B cell (primary cell): ENCODE data around the gene PTPRE. TPM values are rescaled to one million over a fixed set of nuclear protein-coding genes. Genes with fewer than 3 reads are reported as not detected.

Experiments used
- ATAC-seq: fragments of 200-7000 bp; cut with Tn5 transposase; one replicate; pipeline ENCODE4 v1.10.0; 2021; ENCODE audit warnings: low read depth, mild to moderate bottlenecking, moderate number of reproducible peaks, moderate library complexity
- CTCF ChIA-PET: fragments of 350-600 bp; sonication (Branson Sonifier 250); formaldehyde crosslinking; loops from one replicate; lab custom pipeline; 2021; ENCODE audit warnings: antibody characterized with exemption, inconsistent platforms; lab: Charles Lee
- POLR2A ChIA-PET: fragments of 350-600 bp; sonication (Branson Sonifier 250); formaldehyde crosslinking; loops from one replicate; lab custom pipeline; 2021; ENCODE audit warnings: antibody characterized with exemption; lab: Charles Lee
- DNase-seq: peaks from one replicate; pipeline ENCODE4 v3.0.0; 2013
- H2AFZ ChIP-seq: 2 replicates; pipeline ENCODE4 v1.6.1; 2012; ENCODE audit warnings: mild to moderate bottlenecking, low read depth, low read length; ENCODE audit not compliant: insufficient read depth, poor library complexity, severe bottlenecking
- H3K27ac ChIP-seq, 2 donors: 1 replicate in 1 of 2; 2 replicates in 1 of 2; pipeline ENCODE4 v1.5.1; 2012 to 2013; ENCODE audit warnings: low read length in 2 of 2, mild to moderate bottlenecking in 2 of 2, moderate library complexity in 1 of 2
- H3K27me3 ChIP-seq, 4 experiments: fragments of 200-600 bp in 1 of 4; sonication (generic) in 1 of 4; replicated peaks in 1 of 4; 1 replicate in 2 of 4; 2 replicates in 2 of 4; pipeline versions ENCODE4 v1.6.1 to v1.7.0; 2013 to 2016; ENCODE audit warnings: low read length in 3 of 4, mild to moderate bottlenecking in 2 of 4, mixed read lengths in 1 of 4, moderate library complexity in 1 of 4; ENCODE audit not compliant: insufficient read depth in 4 of 4, control insufficient read depth in 3 of 4; ENCODE audit errors: control extremely low read depth in 1 of 4
- H3K36me3 ChIP-seq, 2 experiments: replicated peaks in 1 of 2; 1 replicate in 1 of 2; 2 replicates in 1 of 2; pipeline versions ENCODE4 v1.6.1 to v1.7.1; 2013; ENCODE audit warnings: low read length in 1 of 2; ENCODE audit not compliant: insufficient read depth in 2 of 2, control insufficient read depth in 1 of 2; ENCODE audit errors: control extremely low read depth in 1 of 2, extremely low read depth in 1 of 2
- H3K4me1 ChIP-seq, 2 donors: fragments of 200-600 bp in 1 of 2; sonication (generic) in 1 of 2; 1 replicate in 1 of 2; 2 replicates in 1 of 2; pipeline versions ENCODE4 v1.5.1 to v1.6.1; 2013 to 2017; ENCODE audit warnings: low read length in 2 of 2; ENCODE audit not compliant: control insufficient read depth in 2 of 2, insufficient read depth in 2 of 2
- H3K4me2 ChIP-seq: replicated peaks from 2 replicates; pipeline ENCODE3; 2012; ENCODE audit warnings: mild to moderate bottlenecking, low read depth, low read length; ENCODE audit not compliant: poor library complexity, severe bottlenecking
- H3K4me3 ChIP-seq, 5 experiments: fragments of 200-600 bp in 1 of 5; sonication (generic) in 1 of 5; 1 replicate in 3 of 5; 2 replicates in 2 of 5; pipeline versions ENCODE4 v1.5.1 to v1.7.0; 2011 to 2016; ENCODE audit warnings: low read length in 4 of 5, mild to moderate bottlenecking in 4 of 5, low read depth in 2 of 5, control low read depth in 1 of 5, moderate library complexity in 1 of 5; ENCODE audit not compliant: insufficient read depth in 1 of 5; ENCODE audit errors: control extremely low read depth in 1 of 5, extremely low read depth in 1 of 5
- H3K79me2 ChIP-seq: fragments of 200-600 bp; sonication (generic); one replicate; pipeline ENCODE4 v1.6.0; 2016; ENCODE audit warnings: low read length; ENCODE audit not compliant: control insufficient read depth, insufficient read depth
- H3K9ac ChIP-seq: fragments of 200-600 bp; sonication (generic); 2 replicates; pipeline ENCODE4 v1.6.1; 2017; ENCODE audit warnings: mild to moderate bottlenecking, low read length, moderate library complexity
- H3K9me3 ChIP-seq, 3 donors: one replicate each; pipeline versions ENCODE4 v1.6.1 to v1.7.1; 2013; ENCODE audit warnings: low read length in 2 of 3; ENCODE audit not compliant: control insufficient read depth in 2 of 3, insufficient read depth in 1 of 3; ENCODE audit errors: control extremely low read depth in 1 of 3
- H4K20me1 ChIP-seq: 2 replicates; pipeline ENCODE4 v1.6.0; 2012; ENCODE audit warnings: mild to moderate bottlenecking, low read length; ENCODE audit not compliant: insufficient read depth, control insufficient read depth, poor library complexity, severe bottlenecking
- H3K27ac Mint-ChIP-seq: one replicate; pipeline ENCODE4 v1.8.0; 2021; ENCODE audit warnings: mixed read lengths
- H3K27me3 Mint-ChIP-seq: one replicate; pipeline ENCODE4 v1.8.0; 2021; ENCODE audit warnings: mixed read lengths
- H3K4me1 Mint-ChIP-seq: one replicate; pipeline ENCODE4 v1.8.0; 2021; ENCODE audit warnings: mixed read lengths
- H3K4me3 Mint-ChIP-seq: one replicate; pipeline ENCODE4 v1.8.0; 2021; ENCODE audit warnings: mixed read lengths
- H3K9me3 Mint-ChIP-seq: one replicate; pipeline ENCODE4 v1.8.0; 2022; ENCODE audit warnings: mixed read lengths; ENCODE audit not compliant: insufficient read depth
- CTCF ChIP-seq: fragments of 200-600 bp; IDR thresholded peaks from one replicate; pipeline ENCODE4 v1.8.0; 2022; ENCODE audit warnings: antibody characterized with exemption, mild to moderate bottlenecking
- EZH2 ChIP-seq: IDR thresholded peaks from 2 replicates; pipeline ENCODE4 v1.6.1; 2012; ENCODE audit warnings: borderline replicate concordance, low read depth, mild to moderate bottlenecking, moderate library complexity, low read length; ENCODE audit not compliant: insufficient read depth, poor library complexity, severe bottlenecking
- WGBS: methylation state at CpG from one replicate; pipeline ENCODE4 v1.1.5; 2013; ENCODE audit warnings: missing lambda C conversion rate; ENCODE audit not compliant: insufficient coverage; 5-methylcytosine and 5-hydroxymethylcytosine counted together
- intact Hi-C: fragments of 100-400 bp; cut with micrococcal nuclease; formaldehyde crosslinking; loops from one replicate; pipeline ENCODE4 v1.10.0; 2022
- polyA plus RNA-seq: library from polyadenylated mRNA; depleted of rRNA; stranded (reverse); fragments of >200 nt; gene quantifications from 2 replicates; pipeline ENCODE4 v1.2.3, GENCODE V29; 2012
- total RNA-seq, 2 donors: library from RNA; stranded (reverse); fragments of 120-200 nt in 1 of 2; gene quantifications; 1 replicate in 1 of 2; 2 replicates in 1 of 2; pipeline versions ENCODE4 v1.2.3 to v1.2.4, GENCODE V29; 2013 to 2022

The PTPRE gene
- total and polyA plus RNA-seq, 2 donors (not counting 1 experiment from before 2014, with no cell fraction given) = 6.6 to 32.7 TPM

GRCh38 chr10:127871631-127872010, 35.3 kb upstream of the PTPRE start:
- no peak overlapping the region for H3K4me3 Mint-ChIP-seq
- no peak overlapping the region for H3K4me3 ChIP-seq

More at GRCh38 chr10:127871631-127872010, 35.3 kb upstream of the PTPRE start:
- peaks cover 7% of the 10 kb centered on the region for H3K9me3 Mint-ChIP-seq
- no peak for TF ChIP-seq EZH2
- TF ChIP-seq CTCF = no peak
- WGBS = 76% methylated on average over 7 of the region's 7 CpGs
- CTCF ChIA-PET = no interaction called here
- H3K4me1 ChIP-seq = no peaks in the 10 kb centered on the region
- no peak overlapping the region for H3K4me2 ChIP-seq
- ATAC-seq (no peak), DNase-seq (no peak)
- H3K36me3 ChIP-seq = no peaks in the 10 kb centered on the region
- H3K9ac ChIP-seq = no peak overlapping the region
- peaks cover 0 to 8% (median 0%) of the 10 kb centered on the region in 4 experiments for H3K27me3 ChIP-seq
- no peak overlapping the region for H3K27ac Mint-ChIP-seq
- H4K20me1 ChIP-seq = no peaks in the 10 kb centered on the region
- H3K79me2 ChIP-seq = no peaks in the 10 kb centered on the region
- peaks cover 0 to 10% (median 0%) of the 10 kb centered on the region in 3 donors for H3K9me3 ChIP-seq
- intact Hi-C loops = no loop called here
- POLR2A ChIA-PET = no interaction called here
- H3K27ac ChIP-seq = no peak overlapping the region
- H3K4me1 Mint-ChIP-seq = no peaks in the 10 kb centered on the region
- peaks cover 22% of the 10 kb centered on the region for H3K27me3 Mint-ChIP-seq
- no peak overlapping the region for H2AFZ ChIP-seq
